Left cardiac atrium (tissue), 2 donors: Measurements from ENCODE around the gene PCDHA7. TPM values are rescaled to one million over a fixed set of nuclear protein-coding genes. Genes with fewer than 3 reads are reported as not detected.

Experiments used
- total RNA-seq, 2 donors: library from RNA; stranded (reverse); fragmentation: NEBNext Ultra II Directional; extraction: Animal tissue kit (Norgen Biotek cat#: 25700); gene quantifications; one replicate each; pipeline ENCODE4 v1.2.1, GENCODE V29; 2021
- donor health status: DM: no; HTN: yes; CAD: no; lungs with severe emphysema.
- donor health status: DM: yes; HTN: yes; CAD: no.

Gene PCDHA7
- total RNA-seq, 2 donors from 2014 or later: not detected

Other genes with a start within 250 kb of the PCDHA7 start
- gene CD14, start 201.1 kb upstream of the PCDHA7 start, total RNA-seq: 100 to 1,000 TPM in 1 of 2 donors, 10 to 100 TPM in 1; 73.9 to 107 TPM
- 1 to 10 TPM; 3.9 to 6.4 TPM for gene TMCO6, start 194.8 kb upstream of the PCDHA7 start, total RNA-seq
- 100 to 1,000 TPM in 1 of 2 donors, 10 to 100 TPM in 1; 98.2 to 108 TPM for gene NDUFA2, start 186.6 kb upstream of the PCDHA7 start, total RNA-seq
- 10 to 100 TPM; 59.6 to 62.8 TPM for gene IK, start 186.4 kb upstream of the PCDHA7 start, total RNA-seq
- 10 to 100 TPM; 11.0 to 15.4 TPM for gene WDR55, start 169.4 kb upstream of the PCDHA7 start, total RNA-seq
- under 1 TPM; 0.35 to 0.44 TPM for gene DND1, start 160.7 kb upstream of the PCDHA7 start, total RNA-seq
- gene HARS1, start 142.9 kb upstream of the PCDHA7 start, total RNA-seq: 10 to 100 TPM; 35.3 to 46.5 TPM
- gene HARS2, start 142.8 kb upstream of the PCDHA7 start, total RNA-seq: 10 to 100 TPM; 19.2 TPM
- gene ZMAT2, start 133.8 kb upstream of the PCDHA7 start, total RNA-seq: 10 to 100 TPM; 34.0 to 36.8 TPM
- gene PCDHA1, start 48.1 kb upstream of the PCDHA7 start, total RNA-seq: not detected
- not detected for gene PCDHA2, start 39.4 kb upstream of the PCDHA7 start, total RNA-seq
- under 1 TPM; 0.06 to 0.44 TPM for gene PCDHA3, start 33.2 kb upstream of the PCDHA7 start, total RNA-seq
- under 1 TPM; 0.16 to 0.24 TPM for gene PCDHA4, start 27.2 kb upstream of the PCDHA7 start, total RNA-seq
- gene PCDHA5, start 12.7 kb upstream of the PCDHA7 start, total RNA-seq: under 1 TPM in 1 of 2 donors, not detected in 1; 0.08 TPM
- under 1 TPM; 0.09 to 0.21 TPM for gene PCDHA6, start 6.3 kb upstream of the PCDHA7 start, total RNA-seq
- gene PCDHA8, start 6.9 kb downstream of the PCDHA7 start, total RNA-seq: under 1 TPM; 0.06 to 0.10 TPM
- gene PCDHA9, start 14.1 kb downstream of the PCDHA7 start, total RNA-seq: under 1 TPM; 0.03 to 0.05 TPM
- under 1 TPM; 0.44 to 0.55 TPM for gene PCDHA10, start 21.6 kb downstream of the PCDHA7 start, total RNA-seq
- under 1 TPM; 0.09 to 0.29 TPM for gene PCDHA11, start 34.7 kb downstream of the PCDHA7 start, total RNA-seq
- under 1 TPM; 0.15 to 0.34 TPM for gene PCDHA12, start 41.0 kb downstream of the PCDHA7 start, total RNA-seq
- under 1 TPM; 0.27 to 0.31 TPM for gene PCDHA13, start 47.9 kb downstream of the PCDHA7 start, total RNA-seq
- 1 to 10 TPM in 1 of 2 donors, under 1 TPM in 1; 0.65 to 1.0 TPM for gene PCDHAC1, start 92.0 kb downstream of the PCDHA7 start, total RNA-seq
- gene PCDHAC2, start 132.2 kb downstream of the PCDHA7 start, total RNA-seq: 1 to 10 TPM; 1.7 to 2.9 TPM
- gene PCDHB1, start 217.1 kb downstream of the PCDHA7 start, total RNA-seq: not detected